ENCODE measurements around the gene PDE4D. TPM values are rescaled to one million over a fixed set of nuclear protein-coding genes. Genes with fewer than 3 reads are reported as not detected.
"Not testable (repeated sequence)": the region's sequence is repeated elsewhere in the genome, so short reads cannot be mapped to it uniquely, and the experiment has no call there.

PDE4D gene
- total RNA-seq, 1 donor from 2014 or later, result 7.3 TPM

DNA sequence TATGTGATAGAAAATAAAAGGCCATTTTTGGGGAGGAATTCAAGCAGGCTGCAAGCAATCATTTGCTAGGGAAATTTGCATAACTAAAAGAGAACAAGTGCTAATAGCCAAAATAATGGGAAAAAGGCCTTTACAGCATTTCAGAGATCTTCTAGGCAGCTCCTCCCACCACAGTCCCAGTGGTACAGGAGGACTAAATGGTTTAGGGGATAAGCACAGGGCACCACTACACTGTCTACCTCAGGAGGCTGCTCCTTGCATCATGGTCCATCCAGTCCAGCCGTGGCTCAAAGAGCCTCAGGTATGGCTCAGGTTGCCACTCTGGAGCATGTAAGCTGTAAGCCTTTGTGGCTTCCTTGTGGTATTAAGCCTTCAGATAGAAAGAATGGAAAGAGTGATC is 485.6 kb downstream of the PDE4D start:
- no peak for ATAC-seq

DNA sequence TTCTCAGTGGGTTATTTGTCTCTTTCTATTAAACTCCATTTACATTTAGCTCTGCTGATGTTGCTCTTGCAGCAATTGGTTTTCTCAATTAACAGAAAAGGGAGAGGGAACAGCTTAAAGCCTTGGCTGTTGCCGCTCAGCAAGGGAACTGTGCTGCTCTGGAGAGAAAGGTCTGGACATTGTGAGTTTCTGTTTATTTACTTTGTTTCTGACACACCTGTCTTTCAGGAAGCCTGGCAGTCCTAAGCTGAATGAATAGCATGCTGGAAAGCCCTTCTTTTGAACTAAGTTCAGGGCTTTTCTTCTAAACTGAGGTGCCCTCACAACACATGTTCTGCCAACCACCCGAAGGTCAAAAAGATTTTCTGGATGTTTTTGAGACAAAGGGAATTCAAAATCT is 491.9 kb downstream of the PDE4D start:
- no peak for ATAC-seq

GRCh38 chr5:59394956-59395355 is 498.6 kb downstream of the PDE4D start:
- not testable (repeated sequence) for ATAC-seq

- ATAC-seq, result no peak
Observed at GRCh38 chr5:59393585-59394420, 499.7 kb downstream of the PDE4D start.

DNA sequence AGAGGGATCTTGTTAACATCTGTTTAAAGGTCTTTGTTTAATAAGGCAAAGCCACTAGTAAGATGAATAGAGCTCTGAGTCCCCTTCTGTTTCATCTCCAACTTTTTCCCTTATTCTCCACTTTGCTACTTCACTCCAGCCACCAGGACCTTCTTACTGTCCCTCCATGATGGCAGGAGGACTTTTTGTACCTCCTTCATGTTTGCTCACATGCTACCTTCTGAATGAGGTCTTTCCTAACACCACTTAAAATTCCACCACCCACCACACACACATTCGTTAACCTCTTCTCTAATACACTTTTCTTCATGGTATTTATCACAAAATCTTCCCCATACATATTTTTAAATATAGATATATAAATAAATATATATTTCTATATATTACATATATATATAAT is 501.9 kb downstream of the PDE4D start:
- no peak for ATAC-seq

- ATAC-seq, result no peak
Observed at GRCh38 chr5:59390989-59391388, 502.5 kb downstream of the PDE4D start.

DNA sequence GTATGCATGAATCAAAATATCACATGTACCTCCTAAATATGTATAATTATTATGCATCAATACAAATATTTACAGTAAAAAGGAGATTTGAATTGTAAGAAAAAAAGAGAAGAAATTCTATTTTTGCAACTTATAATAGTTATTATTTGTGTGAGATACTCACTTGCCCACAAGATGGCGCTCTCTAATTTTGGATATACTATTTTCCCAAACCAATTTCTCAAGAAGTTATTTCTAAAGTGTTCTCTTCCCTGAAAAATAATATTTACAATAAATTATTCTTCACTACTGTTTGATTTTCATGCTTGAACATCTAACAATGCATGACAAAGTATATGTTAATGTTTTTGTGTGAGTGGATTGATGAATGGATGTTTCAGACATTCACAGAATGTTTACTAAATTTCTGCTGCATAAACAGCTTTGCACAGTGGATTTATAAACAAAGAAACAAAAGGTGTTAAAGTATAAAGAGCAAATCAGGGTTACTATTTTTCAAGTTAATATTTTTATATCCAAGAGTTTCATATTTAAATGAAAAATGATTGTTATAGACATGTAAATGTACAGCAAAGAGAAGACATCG is 503.4 kb downstream of the PDE4D start:
- ATAC-seq, result no peak

DNA sequence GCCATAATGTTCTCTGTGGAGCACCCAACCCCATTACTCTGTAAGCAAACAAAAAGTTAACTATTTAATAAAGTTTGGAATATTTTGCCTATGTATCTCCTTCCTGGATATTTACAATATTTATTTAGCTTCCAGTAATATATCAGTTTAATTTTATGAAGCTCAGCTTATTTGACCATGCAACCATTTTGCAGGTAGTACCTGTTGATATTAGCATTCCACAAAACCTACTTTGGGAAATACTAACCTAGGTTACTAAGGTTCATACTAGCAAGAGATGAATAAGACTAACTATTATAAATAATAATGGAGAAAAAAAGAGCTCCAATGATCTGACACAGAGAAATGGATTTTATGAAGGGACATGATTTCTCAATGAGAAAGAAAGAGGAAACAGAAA is 506.4 kb downstream of the PDE4D start:
- ATAC-seq, result no peak

DNA sequence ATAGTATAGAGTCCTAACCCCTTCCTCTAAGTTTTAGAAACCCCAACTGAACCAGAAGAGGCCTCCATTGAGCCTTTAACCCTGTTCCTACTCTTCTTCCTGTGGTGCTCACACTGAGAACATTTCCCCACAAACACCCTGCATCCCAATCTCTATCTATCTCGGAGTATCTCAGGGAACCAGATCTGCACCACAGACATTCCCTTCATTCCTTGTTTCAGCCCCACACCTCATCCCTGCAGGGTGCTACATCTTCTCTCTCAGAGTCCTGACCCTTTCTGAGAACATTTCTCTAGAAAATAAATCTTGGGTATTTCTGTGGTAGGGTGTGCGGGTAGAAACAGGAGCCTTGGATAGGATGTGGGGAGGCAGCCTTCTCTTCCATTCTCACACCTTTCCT is 507.8 kb downstream of the PDE4D start:
- ATAC-seq, result no peak

- peak; percentile 37 for ATAC-seq
Observed at GRCh38 chr5:59380350-59380951, 513.1 kb downstream of the PDE4D start.

DNA sequence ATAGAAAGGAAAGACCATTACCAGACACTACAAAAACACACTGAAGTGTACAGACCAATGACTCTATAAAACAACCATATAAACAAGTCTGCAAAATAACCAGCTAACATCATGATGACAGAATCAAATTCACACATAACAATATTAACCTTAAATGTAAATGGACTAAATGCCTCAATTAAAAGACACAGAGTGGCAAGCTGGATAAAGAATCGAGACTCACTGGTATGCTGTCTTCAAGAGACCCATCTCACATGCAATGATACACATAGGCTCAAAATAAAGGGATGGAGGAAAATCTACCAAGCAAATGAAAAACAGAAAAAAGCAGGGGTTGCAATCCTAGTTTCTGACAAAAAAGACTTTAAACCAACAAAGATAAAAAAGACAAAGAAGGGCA is 519.5 kb downstream of the PDE4D start:
- ATAC-seq, result not testable (repeated sequence)

- no peak for ATAC-seq
Observed at GRCh38 chr5:59371525-59372127, 521.9 kb downstream of the PDE4D start.

DNA sequence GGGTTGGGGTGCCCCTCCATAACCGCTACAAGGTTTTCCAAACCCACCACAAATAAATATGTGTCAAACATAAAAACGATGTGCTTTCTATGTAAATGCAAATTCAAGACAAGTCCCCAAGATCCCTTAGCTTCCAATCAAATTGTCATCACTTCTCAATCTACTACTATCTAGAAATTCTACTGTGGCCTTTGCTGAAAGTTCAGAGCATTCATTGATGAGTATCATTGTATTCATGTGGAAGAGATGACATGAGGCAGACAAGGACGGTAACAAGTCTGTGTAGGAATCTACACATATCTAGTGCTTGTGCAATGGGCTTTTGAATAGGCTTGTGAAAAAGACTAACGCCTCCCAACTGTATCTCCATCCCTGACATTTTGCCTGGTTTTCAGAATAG is 524.6 kb downstream of the PDE4D start:
- ATAC-seq, result no peak

DNA sequence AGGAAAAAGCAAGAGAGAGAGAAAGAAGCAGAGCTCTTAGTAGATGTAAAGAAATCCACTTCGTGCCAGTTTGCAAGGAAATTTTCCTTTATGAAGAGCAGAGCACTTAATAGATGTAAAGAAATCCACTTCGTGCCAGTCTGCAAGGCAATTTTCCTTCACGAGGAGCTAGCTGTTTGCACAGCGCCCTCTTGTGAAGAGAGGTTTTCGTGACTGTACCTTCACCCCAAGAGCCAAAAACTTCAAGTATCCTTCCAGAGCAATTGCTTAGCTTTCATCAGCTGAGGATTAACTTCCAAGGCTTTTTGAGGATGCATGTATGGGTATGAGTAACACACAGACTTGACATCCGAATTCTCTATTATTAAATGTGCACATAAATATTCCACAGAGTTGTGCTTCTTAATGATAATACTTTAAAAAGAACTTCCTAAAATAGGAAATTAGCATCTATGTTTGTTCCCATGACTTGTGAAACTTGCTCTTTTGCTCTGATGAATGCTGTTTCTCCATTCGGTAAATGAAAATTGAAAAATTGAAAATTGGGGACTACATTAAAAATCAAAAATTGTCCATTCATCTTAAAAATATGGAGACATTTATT is 525.6 kb downstream of the PDE4D start:
- ATAC-seq, result no peak

DNA sequence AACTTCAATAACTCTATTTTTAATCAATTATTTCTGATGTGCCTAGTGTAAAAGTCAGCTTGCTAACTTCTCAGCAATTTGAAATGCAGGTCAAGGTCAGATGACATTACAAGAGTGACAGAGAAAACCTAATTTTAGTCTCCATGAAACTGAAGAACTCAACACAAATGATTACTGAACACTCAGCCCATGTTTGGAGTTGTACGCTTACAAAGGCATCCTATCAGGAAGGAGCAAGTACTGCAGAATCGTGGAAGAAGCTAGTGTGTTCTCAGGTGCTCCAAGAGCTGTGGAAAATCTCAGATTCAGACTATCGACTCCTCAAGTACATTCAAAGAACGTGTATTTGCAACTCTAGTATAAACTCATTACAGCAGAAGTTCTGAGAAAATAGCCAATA is 526.7 kb downstream of the PDE4D start:
- no peak for ATAC-seq

DNA sequence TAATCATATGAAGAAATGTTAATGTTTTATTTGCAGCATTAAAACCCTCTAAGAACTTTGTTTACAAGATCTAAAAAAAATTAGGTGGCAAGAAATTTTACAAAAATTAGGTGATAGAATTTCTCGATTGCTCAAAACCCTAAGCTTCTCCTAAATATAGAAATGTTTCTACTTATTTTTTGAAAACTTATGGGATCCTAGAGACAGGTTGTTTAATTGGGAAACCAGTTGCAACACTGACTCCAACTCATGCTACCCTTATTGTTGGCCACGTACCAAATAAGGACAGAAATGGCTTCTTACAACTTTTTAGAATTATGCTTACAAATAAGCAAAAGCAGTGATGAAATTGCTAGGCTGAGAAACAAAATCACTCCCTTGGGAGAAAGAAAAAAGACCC is 531.1 kb downstream of the PDE4D start:
- ATAC-seq, result no peak

DNA sequence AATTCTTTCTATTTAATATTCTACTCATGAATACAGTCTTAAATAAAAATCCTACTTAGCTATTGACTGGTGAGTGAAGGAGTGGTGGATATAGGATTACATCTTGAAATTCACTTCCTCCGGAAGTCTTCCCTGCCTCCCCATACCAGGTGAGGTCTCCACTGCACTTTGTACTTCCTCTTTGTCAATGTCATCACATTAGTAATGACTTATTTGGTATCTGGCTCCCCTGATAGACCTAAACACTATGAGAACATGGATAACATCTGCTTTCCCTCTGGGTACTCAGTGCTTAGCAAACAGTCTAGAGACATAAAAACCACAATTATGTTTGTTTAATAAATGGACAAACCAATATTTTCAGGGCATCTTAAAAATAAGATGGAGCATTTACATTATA is 532.1 kb downstream of the PDE4D start:
- no peak for ATAC-seq

- no peak for ATAC-seq
Observed at GRCh38 chr5:59360130-59360555, 533.4 kb downstream of the PDE4D start.

- no peak for ATAC-seq
Observed at GRCh38 chr5:59358005-59358861, 535.3 kb downstream of the PDE4D start.

DNA sequence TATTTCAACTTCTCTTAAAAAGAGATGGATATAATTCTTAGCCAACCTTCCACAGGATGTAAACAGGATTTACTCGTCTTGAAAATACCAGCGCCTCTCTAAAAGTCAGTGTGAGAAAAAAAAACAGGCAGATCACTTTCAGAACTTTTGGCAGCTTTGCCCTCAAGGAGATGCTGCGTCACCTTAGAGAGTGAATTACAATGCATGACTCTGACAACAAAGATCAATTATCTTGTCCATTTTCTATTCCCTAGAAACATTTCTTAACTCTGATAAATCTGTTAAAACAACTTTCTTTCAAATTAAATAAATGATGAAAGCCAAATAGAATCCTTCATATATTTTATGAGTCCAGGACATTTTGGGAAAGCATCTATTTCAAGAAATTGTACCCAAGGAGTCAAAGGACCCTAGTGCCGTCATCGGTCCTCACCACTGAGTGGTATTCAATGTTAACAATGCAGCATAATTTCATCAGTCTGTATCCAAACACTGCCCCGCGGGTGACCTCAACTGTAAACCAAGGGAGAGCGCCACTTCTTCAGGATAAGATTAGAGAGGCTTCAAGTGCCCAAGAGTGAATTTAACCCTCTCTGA is 536.0 kb downstream of the PDE4D start:
- no peak for ATAC-seq

- ATAC-seq, result no peak
Observed at GRCh38 chr5:59356813-59357380, 536.6 kb downstream of the PDE4D start.
